Endothelial cell of umbilical vein (primary cell): ENCODE data around the gene CFL1.

Experiments used
- CTCF ChIP-seq, 2 donors: IDR thresholded peaks; 1 replicate in 1 of 2; 2 replicates in 1 of 2; pipeline ENCODE4 v1.5.1; 2011; ENCODE audit warnings: low read length in 2 of 2, mild to moderate bottlenecking in 2 of 2, moderate library complexity in 2 of 2, control low read depth in 1 of 2, inconsistent platforms in 1 of 2, low read depth in 1 of 2; ENCODE audit not compliant: insufficient read depth in 1 of 2; ENCODE audit errors: extremely low read depth in 1 of 2
- EZH2 ChIP-seq: IDR thresholded peaks from 2 replicates; pipeline ENCODE4 v1.6.1; 2012; ENCODE audit warnings: borderline replicate concordance, low read depth, mild to moderate bottlenecking, moderate library complexity, low read length, inconsistent platforms; ENCODE audit not compliant: severe bottlenecking
- GATA2 ChIP-seq: IDR thresholded peaks from 2 replicates; pipeline ENCODE4 v1.7.0; 2011; ENCODE audit warnings: low read depth, mild to moderate bottlenecking, moderate library complexity, mixed read lengths, low read length; ENCODE audit not compliant: insufficient read length, insufficient read depth
- MAX ChIP-seq: IDR thresholded peaks from 2 replicates; pipeline ENCODE4 v1.6.1; 2011; ENCODE audit not compliant: insufficient read depth, insufficient read length
- MYC ChIP-seq: IDR thresholded peaks from one replicate; pipeline ENCODE4 v1.6.1; 2011; ENCODE audit warnings: mild to moderate bottlenecking, low read depth, low read length
- POLR2A ChIP-seq: IDR thresholded peaks from 2 replicates; pipeline ENCODE4 v1.6.1; 2012; ENCODE audit warnings: low read depth, mild to moderate bottlenecking, control low read depth, low read length
- POLR2AphosphoS5 ChIP-seq: IDR thresholded peaks from 2 replicates; pipeline ENCODE4 v1.6.1; 2012; ENCODE audit warnings: low read depth, mild to moderate bottlenecking, control low read depth, low read length, moderate library complexity; ENCODE audit not compliant: insufficient read depth

GRCh38 chr11:65894034-65894591, 36.1 kb upstream of the CFL1 start:
- TF ChIP-seq CTCF (IDR thresholded peaks at IDR 0.05; ENCODE audit: extremely low read depth in 1 of 2, insufficient read depth in 1 of 2, low read depth in 1 of 2, low read length in 2 of 2) (no peak), EZH2 (no peak), POLR2A (peak; percentile 91), MAX (no peak), POLR2AphosphoS5 (peak; percentile 83), GATA2 (no peak), MYC (no peak)
